GM23338 (cell line): ENCODE measurements around the gene NAA30. TPM values are rescaled to one million over a fixed set of nuclear protein-coding genes. Genes with fewer than 3 reads are reported as not detected.
A peak's percentile ranks its signal among the peaks of the same experiment; 100 is the strongest.

Source experiments
- ATAC-seq: fragments of 200-7000 bp; cut with Tn5 transposase; 3 replicates; pipeline ENCODE4 v1.9.1; 2020
- DNase-seq: peaks from one replicate; pipeline ENCODE4 v3.0.0-alpha.2; 2015; ENCODE audit warnings: low spot score
- H2AFZ ChIP-seq: fragments of 200-600 bp; sonication (generic); 2 replicates; pipeline ENCODE4 v1.8.0; 2016; ENCODE audit warnings: antibody characterized with exemption, mild to moderate bottlenecking, moderate library complexity
- H3F3A ChIP-seq: fragments of 200-600 bp; sonication (generic); replicated peaks from 2 replicates; pipeline ENCODE4 v1.8.0; 2017; ENCODE audit warnings: antibody characterized with exemption, mixed run types, low read depth
- H3K27ac ChIP-seq: fragments of 200-600 bp; sonication (generic); 2 replicates; pipeline ENCODE4 v1.6.1; 2016; ENCODE audit warnings: low read depth
- H3K27me3 ChIP-seq: fragments of 200-600 bp; sonication (generic); 2 replicates; pipeline ENCODE4 v1.8.0; 2016; ENCODE audit warnings: mild to moderate bottlenecking, mixed run types, moderate library complexity; ENCODE audit not compliant: insufficient read depth
- H3K36me3 ChIP-seq: fragments of 200-600 bp; sonication (generic); 2 replicates; pipeline ENCODE4 v1.8.0; 2016; ENCODE audit warnings: mild to moderate bottlenecking; ENCODE audit not compliant: insufficient read depth
- H3K4me1 ChIP-seq: fragments of 200-600 bp; sonication (generic); 2 replicates; pipeline ENCODE4 v1.8.0; 2016; ENCODE audit warnings: mild to moderate bottlenecking, moderate library complexity; ENCODE audit not compliant: insufficient read depth
- H3K4me2 ChIP-seq: fragments of 200-600 bp; sonication (generic); 2 replicates; pipeline ENCODE4 v1.7.1; 2017; ENCODE audit warnings: mixed run types
- H3K4me3 ChIP-seq: fragments of 200-600 bp; sonication (generic); 2 replicates; pipeline ENCODE4 v1.6.1; 2016; ENCODE audit warnings: mixed run types
- H3K79me2 ChIP-seq: fragments of 200-600 bp; sonication (generic); replicated peaks from 2 replicates; pipeline ENCODE4 v1.8.0; 2017; ENCODE audit warnings: mild to moderate bottlenecking; ENCODE audit not compliant: insufficient read depth
- H3K9me2 ChIP-seq: fragments of 200-600 bp; sonication (generic); 2 replicates; pipeline ENCODE4 v1.8.0; 2017; ENCODE audit not compliant: insufficient read depth
- H4K20me1 ChIP-seq: fragments of 200-600 bp; sonication (generic); replicated peaks from 2 replicates; pipeline ENCODE4 v1.8.0; 2017; ENCODE audit warnings: mild to moderate bottlenecking; ENCODE audit not compliant: insufficient read depth
- H3K27ac Mint-ChIP-seq: 2 replicates; pipeline ENCODE4 v1.8.0; 2020; ENCODE audit warnings: inconsistent platforms, mild to moderate bottlenecking, moderate library complexity, mixed read lengths
- H3K27me3 Mint-ChIP-seq: 3 replicates; pipeline ENCODE4 v1.8.0; 2022; ENCODE audit warnings: low read depth, mild to moderate bottlenecking, moderate library complexity, mixed read lengths, inconsistent platforms; ENCODE audit not compliant: insufficient read depth, poor library complexity
- H3K36me3 Mint-ChIP-seq: 3 replicates; pipeline ENCODE4 v1.8.0; 2021; ENCODE audit warnings: low read depth, mild to moderate bottlenecking, inconsistent platforms, moderate library complexity, mixed read lengths
- H3K4me1 Mint-ChIP-seq: 3 replicates; pipeline ENCODE4 v1.8.0; 2020; ENCODE audit warnings: mild to moderate bottlenecking, inconsistent platforms, mixed read lengths
- H3K4me3 Mint-ChIP-seq: 3 replicates; pipeline ENCODE4 v1.8.0; 2021; ENCODE audit warnings: moderate library complexity, mild to moderate bottlenecking, inconsistent platforms, mixed read lengths
- H3K9me3 Mint-ChIP-seq: 3 replicates; pipeline ENCODE4 v1.8.0; 2020; ENCODE audit warnings: moderate library complexity, mild to moderate bottlenecking, inconsistent platforms, mixed read lengths
- CREB1 ChIP-seq: fragments of 250-450 bp; sonication (Bioruptor Pico); IDR thresholded peaks from 2 replicates; pipeline ENCODE4 v1.5.0; 2020; ENCODE audit warnings: low read depth, mild to moderate bottlenecking, moderate library complexity
- EZH2phosphoT487 ChIP-seq: fragments of 200-600 bp; sonication (generic); IDR thresholded peaks from one replicate; pipeline ENCODE4 v1.8.1; 2018; ENCODE audit warnings: antibody characterized with exemption; ENCODE audit not compliant: unreplicated experiment
- JUNB ChIP-seq: IDR thresholded peaks from one replicate; pipeline ENCODE4 v1.6.1; 2016; ENCODE audit warnings: antibody characterized with exemption; ENCODE audit not compliant: unreplicated experiment
- NANOG ChIP-seq: IDR thresholded peaks from 2 replicates; pipeline ENCODE4 v1.6.1; 2016; ENCODE audit warnings: antibody characterized with exemption, borderline replicate concordance
- POLR2AphosphoS5 ChIP-seq: IDR thresholded peaks from 2 replicates; pipeline ENCODE4 v1.6.1; 2016; ENCODE audit warnings: antibody characterized with exemption, low read depth
- REST ChIP-seq: IDR thresholded peaks from one replicate; pipeline ENCODE4 v1.6.1; 2018; ENCODE audit warnings: antibody characterized with exemption; ENCODE audit not compliant: unreplicated experiment
- STAT1 ChIP-seq: IDR thresholded peaks from one replicate; pipeline ENCODE4 v1.6.1; 2016; ENCODE audit warnings: antibody characterized with exemption; ENCODE audit not compliant: unreplicated experiment
- polyA plus RNA-seq: library from polyadenylated mRNA; unstranded; fragments of >200 nt; fragmentation: Nextera tagmentation; extraction: Ambion mirVana; gene quantifications from 2 replicates; pipeline ENCODE4 v1.2.1, GENCODE V29; 2016
- total RNA-seq: library from RNA; depleted of rRNA; stranded (reverse); fragments of >200 nt; shearing (Covaris generic); gene quantifications from 2 replicates; pipeline ENCODE4 v1.2.3, GENCODE V29; 2014
- TF ChIP-seq, protein P1 (sequence below): IDR thresholded peaks from 2 replicates; pipeline ENCODE4 v1.6.1; 2016; ENCODE audit warnings: antibody characterized with exemption
- TF ChIP-seq, protein P2 (sequence below), 2 experiments: fragments of 200-600 bp in 1 of 2; sonication (generic) in 1 of 2; conservative IDR thresholded peaks; 2 replicates each; pipeline versions ENCODE4 v1.5.1 to v1.6.1; 2016 to 2017; ENCODE audit warnings: antibody characterized with exemption in 2 of 2, low read depth in 2 of 2, mild to moderate bottlenecking in 2 of 2, moderate library complexity in 1 of 2

The NAA30 gene
- total and polyA plus RNA-seq, 2 experiments from 2014 or later: 7.5 to 27.1 TPM

DNA sequence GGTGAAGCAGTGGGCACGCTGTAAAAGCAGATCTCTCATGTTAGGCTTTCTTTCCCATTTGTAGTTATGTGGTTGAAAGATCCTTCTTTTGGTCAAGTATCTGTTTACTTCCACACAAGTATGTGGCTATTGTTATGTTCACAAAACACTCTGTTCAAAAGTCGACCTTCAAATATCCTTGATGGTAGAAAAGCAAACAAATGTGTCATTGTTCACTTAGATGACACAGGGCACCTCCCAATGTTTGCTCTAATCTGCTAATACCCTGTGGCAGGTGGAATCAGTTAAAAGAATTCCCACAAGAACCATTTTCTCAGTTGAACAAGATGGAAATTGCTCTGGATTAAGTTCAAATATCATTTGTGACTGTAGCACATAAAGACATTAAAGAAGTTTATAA lies 43.6 kb upstream of the NAA30 start (continued):
- TF ChIP-seq, protein P1, sequence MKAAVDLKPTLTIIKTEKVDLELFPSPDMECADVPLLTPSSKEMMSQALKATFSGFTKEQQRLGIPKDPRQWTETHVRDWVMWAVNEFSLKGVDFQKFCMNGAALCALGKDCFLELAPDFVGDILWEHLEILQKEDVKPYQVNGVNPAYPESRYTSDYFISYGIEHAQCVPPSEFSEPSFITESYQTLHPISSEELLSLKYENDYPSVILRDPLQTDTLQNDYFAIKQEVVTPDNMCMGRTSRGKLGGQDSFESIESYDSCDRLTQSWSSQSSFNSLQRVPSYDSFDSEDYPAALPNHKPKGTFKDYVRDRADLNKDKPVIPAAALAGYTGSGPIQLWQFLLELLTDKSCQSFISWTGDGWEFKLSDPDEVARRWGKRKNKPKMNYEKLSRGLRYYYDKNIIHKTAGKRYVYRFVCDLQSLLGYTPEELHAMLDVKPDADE: no peak
- TF ChIP-seq, protein P2, sequence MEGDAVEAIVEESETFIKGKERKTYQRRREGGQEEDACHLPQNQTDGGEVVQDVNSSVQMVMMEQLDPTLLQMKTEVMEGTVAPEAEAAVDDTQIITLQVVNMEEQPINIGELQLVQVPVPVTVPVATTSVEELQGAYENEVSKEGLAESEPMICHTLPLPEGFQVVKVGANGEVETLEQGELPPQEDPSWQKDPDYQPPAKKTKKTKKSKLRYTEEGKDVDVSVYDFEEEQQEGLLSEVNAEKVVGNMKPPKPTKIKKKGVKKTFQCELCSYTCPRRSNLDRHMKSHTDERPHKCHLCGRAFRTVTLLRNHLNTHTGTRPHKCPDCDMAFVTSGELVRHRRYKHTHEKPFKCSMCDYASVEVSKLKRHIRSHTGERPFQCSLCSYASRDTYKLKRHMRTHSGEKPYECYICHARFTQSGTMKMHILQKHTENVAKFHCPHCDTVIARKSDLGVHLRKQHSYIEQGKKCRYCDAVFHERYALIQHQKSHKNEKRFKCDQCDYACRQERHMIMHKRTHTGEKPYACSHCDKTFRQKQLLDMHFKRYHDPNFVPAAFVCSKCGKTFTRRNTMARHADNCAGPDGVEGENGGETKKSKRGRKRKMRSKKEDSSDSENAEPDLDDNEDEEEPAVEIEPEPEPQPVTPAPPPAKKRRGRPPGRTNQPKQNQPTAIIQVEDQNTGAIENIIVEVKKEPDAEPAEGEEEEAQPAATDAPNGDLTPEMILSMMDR (conservative IDR thresholded peaks at IDR 0.05; ENCODE audit: low read depth in 2 of 2): no peak
- TF ChIP-seq POLR2AphosphoS5: no peak
- TF ChIP-seq JUNB: no peak
- TF ChIP-seq EZH2phosphoT487: no peak
- no peak for TF ChIP-seq CREB1
- TF ChIP-seq NANOG: no peak
- TF ChIP-seq REST: no peak

- ATAC-seq: 0 out of 3 replicates have a peak, but pooled peaks have one; percentile 28
- TF ChIP-seq CREB1 (no peak), STAT1 (no peak)
- TF ChIP-seq, protein P2 (conservative IDR thresholded peaks at IDR 0.05; ENCODE audit: low read depth in 2 of 2): no peak
- TF ChIP-seq, protein P1: no peak
These were observed 37.8 kb upstream of the NAA30 start for GRCh38 chr14:57352396-57353170.

More at GRCh38 chr14:57352396-57353170, 37.8 kb upstream of the NAA30 start:
- H2AFZ ChIP-seq: no peak overlapping the region; the same call in 1 of the 2 replicates
- Mint-ChIP-seq H3K9me3 (no peaks in the 10 kb centered on the region), H3K27me3 (no peaks in the 10 kb centered on the region), H3K4me1 (0 out of 3 replicates have a peak, but pooled peaks cover 3% of the 10 kb centered on the region), H3K4me3 (no peak overlapping the region), H3K36me3 (no peaks in the 10 kb centered on the region), H3K27ac (no peak overlapping the region)
- no peak overlapping the region for H3K4me2 ChIP-seq
- DNase-seq: no peak
- no peak overlapping the region for H3K27ac ChIP-seq
- H3F3A ChIP-seq: no peaks in the 10 kb centered on the region
- H3K27me3 ChIP-seq: no peaks in the 10 kb centered on the region
- H3K9me2 ChIP-seq: no peaks in the 10 kb centered on the region
- no peaks in the 10 kb centered on the region for H4K20me1 ChIP-seq
- H3K36me3 ChIP-seq: no peaks in the 10 kb centered on the region
- H3K4me3 ChIP-seq: no peak overlapping the region
- 0 out of 2 replicates have a peak, but pooled peaks cover 2% of the 10 kb centered on the region for H3K4me1 ChIP-seq
- H3K79me2 ChIP-seq: no peaks in the 10 kb centered on the region
